ENCODE data around the gene ADCY9. TPM values are rescaled to one million over a fixed set of nuclear protein-coding genes. Genes with fewer than 3 reads are reported as not detected.
A peak's percentile ranks its signal among the peaks of the same experiment; 100 is the strongest.

The ADCY9 gene
- total and polyA plus RNA-seq, 2 experiments from 2014 or later: 7.1 to 28.4 TPM

DNA sequence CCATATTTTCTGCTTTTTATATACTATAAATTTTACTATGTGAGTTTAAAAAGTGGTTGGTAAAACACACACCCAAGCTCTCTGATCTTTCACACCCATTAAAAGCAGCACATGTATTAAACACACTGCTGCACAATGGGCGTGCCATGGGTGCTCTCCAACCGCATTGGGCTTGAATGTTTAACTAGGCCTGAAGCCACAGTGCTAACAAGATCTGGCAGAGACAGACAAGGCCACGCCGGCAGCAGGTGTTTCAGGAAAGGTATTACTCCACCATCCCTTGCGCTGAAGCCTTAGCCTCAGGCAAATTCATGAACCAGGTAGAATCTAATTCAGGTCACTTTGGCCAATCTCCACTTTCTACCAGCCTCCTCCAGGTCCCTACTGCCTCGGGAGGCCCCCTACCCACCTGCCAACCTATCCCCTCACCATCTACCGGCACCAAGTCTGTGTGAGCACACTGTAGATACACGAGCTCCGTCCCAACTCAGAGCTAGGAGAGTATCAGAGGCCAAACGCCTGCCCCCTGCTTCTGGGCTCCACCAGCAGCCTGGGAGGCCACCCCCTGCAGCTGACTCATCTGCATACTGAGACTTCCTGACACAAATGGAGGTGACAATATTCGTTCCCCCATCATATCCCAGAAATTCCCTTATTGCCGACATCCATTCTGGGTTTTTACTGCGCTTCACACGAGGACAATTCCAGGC lies 95.0 kb downstream of the ADCY9 start:
- no peaks in the 10 kb centered on the region for H3K4me1 ChIP-seq (ENCODE audit: low read depth)
- H3K27ac ChIP-seq: no peak overlapping the region
- TF ChIP-seq, protein P1, sequence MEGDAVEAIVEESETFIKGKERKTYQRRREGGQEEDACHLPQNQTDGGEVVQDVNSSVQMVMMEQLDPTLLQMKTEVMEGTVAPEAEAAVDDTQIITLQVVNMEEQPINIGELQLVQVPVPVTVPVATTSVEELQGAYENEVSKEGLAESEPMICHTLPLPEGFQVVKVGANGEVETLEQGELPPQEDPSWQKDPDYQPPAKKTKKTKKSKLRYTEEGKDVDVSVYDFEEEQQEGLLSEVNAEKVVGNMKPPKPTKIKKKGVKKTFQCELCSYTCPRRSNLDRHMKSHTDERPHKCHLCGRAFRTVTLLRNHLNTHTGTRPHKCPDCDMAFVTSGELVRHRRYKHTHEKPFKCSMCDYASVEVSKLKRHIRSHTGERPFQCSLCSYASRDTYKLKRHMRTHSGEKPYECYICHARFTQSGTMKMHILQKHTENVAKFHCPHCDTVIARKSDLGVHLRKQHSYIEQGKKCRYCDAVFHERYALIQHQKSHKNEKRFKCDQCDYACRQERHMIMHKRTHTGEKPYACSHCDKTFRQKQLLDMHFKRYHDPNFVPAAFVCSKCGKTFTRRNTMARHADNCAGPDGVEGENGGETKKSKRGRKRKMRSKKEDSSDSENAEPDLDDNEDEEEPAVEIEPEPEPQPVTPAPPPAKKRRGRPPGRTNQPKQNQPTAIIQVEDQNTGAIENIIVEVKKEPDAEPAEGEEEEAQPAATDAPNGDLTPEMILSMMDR (IDR thresholded peaks at IDR 0.05; ENCODE audit: low read depth, low read length): no peak
- DNase-seq (ENCODE audit: low read depth in 1 of 2, low spot score in 1 of 2): no peak
- no peaks in the 10 kb centered on the region for H3K9me3 ChIP-seq (ENCODE audit: low read depth)
- H3K4me3 ChIP-seq: no peak overlapping the region
- no peaks in the 10 kb centered on the region for H3K36me3 ChIP-seq
- H3K27me3 ChIP-seq: no peaks in the 10 kb centered on the region

DNA sequence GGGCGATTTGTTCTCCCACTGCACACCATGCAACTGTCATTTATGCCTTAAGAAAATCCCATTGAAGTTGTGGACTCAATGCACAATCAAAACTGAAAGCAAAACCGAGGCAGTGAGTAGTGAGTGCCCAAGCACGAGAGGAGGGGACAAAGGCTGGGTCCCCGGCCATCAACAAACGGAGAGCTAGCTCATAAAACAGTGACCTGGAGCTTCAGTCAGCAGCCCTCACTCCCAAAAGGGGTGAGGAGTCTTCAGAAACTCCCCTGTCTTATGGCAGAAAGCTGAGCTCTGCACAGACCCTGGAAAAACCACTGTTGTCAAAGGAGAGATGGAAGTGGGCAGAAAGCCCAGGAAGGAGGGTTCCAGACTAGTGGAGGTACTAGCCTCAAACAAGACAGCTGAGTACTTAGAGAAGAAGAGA lies 96.9 kb downstream of the ADCY9 start:
- peak in 1 of 2 donors; percentile 59 for DNase-seq (ENCODE audit: low read depth in 1 of 2, low spot score in 1 of 2)
- Histone ChIP-seq H3K27me3 (no peaks in the 10 kb centered on the region), H3K9me3 (ENCODE audit: low read depth) (no peaks in the 10 kb centered on the region), H3K27ac (no peak overlapping the region), H3K4me3 (no peak overlapping the region), H3K36me3 (no peaks in the 10 kb centered on the region), H3K4me1 (ENCODE audit: low read depth) (no peaks in the 10 kb centered on the region)
- TF ChIP-seq, protein P1 (IDR thresholded peaks at IDR 0.05; ENCODE audit: low read depth, low read length): no peak

DNA sequence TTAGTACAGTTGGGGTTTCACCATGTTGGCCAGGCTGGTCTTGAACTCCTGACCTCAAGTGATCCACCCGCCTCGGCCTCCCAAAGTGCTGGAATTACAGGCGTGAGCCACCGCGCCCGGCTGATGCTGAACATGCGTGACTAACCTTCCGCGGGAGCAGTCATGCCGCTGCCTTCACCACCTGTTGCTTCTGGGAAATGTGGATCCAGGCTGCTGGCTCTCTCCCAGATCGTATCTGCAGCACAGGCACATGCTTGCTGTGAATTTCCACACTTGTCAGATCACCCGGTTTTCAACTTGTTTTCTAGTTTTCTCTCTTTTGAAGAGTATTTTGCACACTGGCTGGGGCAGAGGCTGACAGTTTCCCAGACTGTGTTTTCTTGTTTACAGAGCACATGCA lies 97.9 kb downstream of the ADCY9 start:
- Histone ChIP-seq H3K27ac (no peak overlapping the region), H3K9me3 (ENCODE audit: low read depth) (no peaks in the 10 kb centered on the region), H3K27me3 (no peaks in the 10 kb centered on the region), H3K36me3 (no peaks in the 10 kb centered on the region), H3K4me1 (ENCODE audit: low read depth) (no peaks in the 10 kb centered on the region), H3K4me3 (no peak overlapping the region)
- TF ChIP-seq, protein P1 (IDR thresholded peaks at IDR 0.05; ENCODE audit: low read depth, low read length): no peak
- no peak for DNase-seq (ENCODE audit: low read depth in 1 of 2, low spot score in 1 of 2)

DNA sequence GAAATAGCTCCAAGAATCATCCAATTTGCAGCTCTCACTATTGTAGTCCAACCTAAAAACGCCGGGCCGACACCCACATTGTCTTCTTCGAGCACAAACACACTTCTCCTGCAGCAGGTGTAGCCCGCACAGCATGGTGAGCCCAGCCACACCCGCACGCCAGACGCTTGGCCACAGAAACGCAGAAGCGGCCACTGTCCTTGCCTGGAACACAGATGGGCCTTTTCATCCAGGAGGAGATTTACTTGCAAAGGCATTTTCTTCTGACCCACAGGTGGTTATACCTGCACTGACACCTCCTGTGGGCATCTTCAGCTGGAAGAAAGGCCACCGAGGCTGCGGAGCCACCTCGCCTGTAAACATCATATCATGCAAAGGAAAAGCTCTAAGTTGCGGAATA lies 98.4 kb downstream of the ADCY9 start:
- H3K9me3 ChIP-seq (ENCODE audit: low read depth): no peaks in the 10 kb centered on the region

DNA sequence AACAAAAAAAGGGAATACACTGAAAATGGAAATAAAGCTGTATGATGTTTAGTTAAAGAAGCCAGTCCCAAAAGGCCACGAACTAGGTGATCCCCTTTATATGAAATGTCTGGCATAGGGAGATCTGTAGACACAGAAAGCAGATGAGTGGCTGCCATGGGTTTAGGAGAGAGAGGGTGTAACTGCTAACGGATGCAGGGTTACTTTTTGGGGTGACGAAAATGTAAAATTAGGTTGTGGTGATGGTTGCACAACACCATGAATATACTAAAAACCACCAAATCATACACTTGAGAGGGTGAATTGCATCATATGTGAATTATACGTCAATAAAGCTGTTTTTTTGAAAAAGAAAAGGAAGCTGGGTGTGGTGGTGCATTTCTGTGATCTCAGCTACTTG lies 99.6 kb downstream of the ADCY9 start:
- H3K27me3 ChIP-seq: no peaks in the 10 kb centered on the region
- no peak overlapping the region for H3K27ac ChIP-seq
- no peak overlapping the region for H3K4me3 ChIP-seq
- TF ChIP-seq, protein P1 (IDR thresholded peaks at IDR 0.05; ENCODE audit: low read depth, low read length): no peak
- DNase-seq (ENCODE audit: low read depth in 1 of 2, low spot score in 1 of 2): peak in 1 of 2 donors; percentile 58
- no peaks in the 10 kb centered on the region for H3K36me3 ChIP-seq
- no peaks in the 10 kb centered on the region for H3K4me1 ChIP-seq (ENCODE audit: low read depth)
- H3K9me3 ChIP-seq (ENCODE audit: low read depth): no peaks in the 10 kb centered on the region

More for the DNA sequence above, 98.4 kb downstream of the ADCY9 start:
- H3K36me3 ChIP-seq: no peaks in the 10 kb centered on the region
- H3K27ac ChIP-seq: no peak overlapping the region
- no peaks in the 10 kb centered on the region for H3K4me1 ChIP-seq (ENCODE audit: low read depth)
- H3K4me3 ChIP-seq: no peak overlapping the region
- no peak for DNase-seq (ENCODE audit: low read depth in 1 of 2, low spot score in 1 of 2)
- H3K27me3 ChIP-seq: no peaks in the 10 kb centered on the region
- TF ChIP-seq, protein P1 (IDR thresholded peaks at IDR 0.05; ENCODE audit: low read depth, low read length): no peak
